OCI-LY7 (cell line): ENCODE data around the gene ANKRD33B. TPM values are rescaled to one million over a fixed set of nuclear protein-coding genes. Genes with fewer than 3 reads are reported as not detected.

Experiments used
- BruUV-seq: library from RNA; stranded (reverse); fragments of 400-500 nt; replicated peaks from 2 replicates; lab custom pipeline; 2021; lab: Mats Ljungman, UMichigan
- CTCF ChIA-PET: fragments of 300-600 bp; sonication (Branson Sonifier 250); formaldehyde crosslinking; loops from one replicate; lab custom pipeline; 2022; ENCODE audit warnings: antibody characterized with exemption; ENCODE audit not compliant: unreplicated experiment; lab: Charles Lee
- POLR2A ChIA-PET: fragments of 300-600 bp; sonication (Branson Sonifier 250); formaldehyde crosslinking; loops from one replicate; lab custom pipeline; 2022; ENCODE audit warnings: antibody characterized with exemption; lab: Charles Lee
- DNase-seq: peaks from one replicate; pipeline ENCODE4 v3.0.0-alpha.2; 2015; ENCODE audit warnings: low spot score
- H2AFZ ChIP-seq: fragments of 200-600 bp; sonication (generic), shearing (Covaris generic); 2 replicates; pipeline ENCODE4 v1.6.1; 2014; ENCODE audit warnings: mild to moderate bottlenecking, antibody characterized with exemption, low read length, moderate library complexity
- H3K27ac ChIP-seq: fragments of 200-600 bp; sonication (generic); 2 replicates; pipeline ENCODE4 v1.5.1; 2014; ENCODE audit warnings: mixed run types, low read depth, mild to moderate bottlenecking, moderate library complexity, low read length, inconsistent platforms; ENCODE audit not compliant: poor library complexity, severe bottlenecking
- H3K36me3 ChIP-seq: fragments of 200-600 bp; sonication (generic); 2 replicates; pipeline ENCODE4 v1.6.1; 2014; ENCODE audit warnings: mild to moderate bottlenecking, antibody characterized with exemption, low read length, moderate library complexity, mixed read lengths; ENCODE audit not compliant: insufficient read depth
- H3K4me1 ChIP-seq: fragments of 200-600 bp; sonication (generic); 2 replicates; pipeline ENCODE4 v1.5.1; 2014; ENCODE audit warnings: mild to moderate bottlenecking, low read length; ENCODE audit not compliant: insufficient read depth, poor library complexity, severe bottlenecking
- H3K4me2 ChIP-seq: fragments of 200-600 bp; sonication (generic); 2 replicates; pipeline ENCODE4 v1.6.1; 2014; ENCODE audit warnings: mild to moderate bottlenecking, low read length
- H3K4me3 ChIP-seq: fragments of 200-600 bp; sonication (generic); 2 replicates; pipeline ENCODE4 v1.5.1; 2014; ENCODE audit warnings: mild to moderate bottlenecking, low read depth, low read length; ENCODE audit not compliant: poor library complexity, severe bottlenecking
- H3K79me2 ChIP-seq: fragments of 200-600 bp; sonication (generic); 2 replicates; pipeline ENCODE4 v1.6.1; 2016; ENCODE audit warnings: low read depth, mild to moderate bottlenecking, low read length, moderate library complexity, mixed read lengths; ENCODE audit not compliant: insufficient read depth
- H3K9me2 ChIP-seq: fragments of 200-600 bp; sonication (generic); 2 replicates; pipeline ENCODE4 v1.6.1; 2016; ENCODE audit warnings: mild to moderate bottlenecking, low read length, mixed read lengths; ENCODE audit not compliant: insufficient read depth
- H3K9me3 ChIP-seq: fragments of 200-600 bp; sonication (generic); 2 replicates; pipeline ENCODE4 v1.6.1; 2014; ENCODE audit warnings: mild to moderate bottlenecking, mixed run types, low read length, mixed read lengths
- H4K20me1 ChIP-seq: fragments of 200-600 bp; sonication (generic); 2 replicates; pipeline ENCODE4 v1.6.1; 2014; ENCODE audit warnings: mild to moderate bottlenecking, antibody characterized with exemption, low read length, moderate library complexity, mixed read lengths; ENCODE audit not compliant: insufficient read depth
- CTCF ChIP-seq: fragments of 200-600 bp; sonication (generic); conservative IDR thresholded peaks from 2 replicates; pipeline ENCODE4 v1.5.1; 2014; ENCODE audit warnings: mild to moderate bottlenecking, antibody characterized with exemption, low read length, moderate library complexity, mixed read lengths
- EZH2phosphoT487 ChIP-seq: fragments of 200-600 bp; sonication (generic); IDR thresholded peaks from 2 replicates; pipeline ENCODE4 v1.6.1; 2018; ENCODE audit warnings: low read depth, borderline replicate concordance, mild to moderate bottlenecking, mixed run types, antibody characterized with exemption, low read length, moderate library complexity, mixed read lengths
- intact Hi-C: fragments of 100-400 bp; cut with micrococcal nuclease; formaldehyde crosslinking; loops from one replicate; pipeline ENCODE4 v1.10.0; 2022; ENCODE audit not compliant: unreplicated experiment
- total RNA-seq, 2 experiments: library from RNA; depleted of rRNA in 1 of 2; stranded (reverse); fragments of >200 nt in 1 of 2; shearing (Covaris generic) in 1 of 2; gene quantifications; 2 replicates each; pipeline ENCODE4 v1.2.3, GENCODE V29; 2014 to 2022

ANKRD33B gene
- total RNA-seq, 2 experiments from 2014 or later = 5.6 to 11.4 TPM

- Histone ChIP-seq H3K4me2 (peak overlapping the region; percentile 80), H3K4me3 (peak overlapping the region; percentile 60), H3K27ac (peak overlapping the region; percentile 53), H3K4me1 (peaks cover 41% of the 10 kb centered on the region), H2AFZ (peak overlapping the region; percentile 66), H4K20me1 (no peaks in the 10 kb centered on the region), H3K36me3 (no peaks in the 10 kb centered on the region; the same call in 1 of the 2 replicates), H3K9me3 (peaks cover 3% of the 10 kb centered on the region; the same call in 1 of the 2 replicates), H3K79me2 (no peaks in the 10 kb centered on the region), H3K9me2 (no peaks in the 10 kb centered on the region)
- POLR2A ChIA-PET = interaction anchor here (0.6 to 4.4 kb wide), 19 partner anchors 8 to 376 kb away, joined by 3 to 35 read pairs (median 3); partner anchors contain the start of gene MARCHF6
- CTCF ChIA-PET = interaction anchor here (0.6 to 2.4 kb wide), 14 partner anchors 14 to 343 kb away, joined by 3 to 20 read pairs (median 4); no protein-coding TSS in a partner anchor
- BruUV-seq = no TSS peak
- DNase-seq = no peak
- TF ChIP-seq CTCF (no peak), EZH2phosphoT487 (no peak)
- intact Hi-C loops = loop anchor here (1.0 to 5.0 kb wide), 5 partner anchors 20 to 275 kb away; partner anchors contain the start of genes DAP and MARCHF6
Observed at GRCh38 chr5:10627160-10627701, 63.4 kb downstream of the ANKRD33B start.

- intact Hi-C loops = loop anchor here (1.0 to 5.0 kb wide), 5 partner anchors 121 to 344 kb away; partner anchors contain the start of genes DAP and MARCHF6
- ChIA-PET POLR2A (interaction anchor here (0.5 to 1.3 kb wide), 5 partner anchors 16 to 378 kb away, joined by 3 read pairs; no protein-coding TSS in a partner anchor), CTCF (interaction anchor here (1.4 to 1.9 kb wide), 3 partner anchors 21 to 177 kb away, joined by 3 to 11 read pairs (median 6); no protein-coding TSS in a partner anchor)
- Histone ChIP-seq H3K4me3 (no peak overlapping the region), H3K4me1 (peaks cover 53% of the 10 kb centered on the region), H3K79me2 (no peaks in the 10 kb centered on the region; the same call in 1 of the 2 replicates), H2AFZ (no peak overlapping the region), H3K9me2 (no peaks in the 10 kb centered on the region), H3K4me2 (no peak overlapping the region), H3K9me3 (peaks cover 3% of the 10 kb centered on the region; the same call in 1 of the 2 replicates), H3K36me3 (no peaks in the 10 kb centered on the region; the same call in 1 of the 2 replicates), H3K27ac (no peak overlapping the region), H4K20me1 (no peaks in the 10 kb centered on the region)
- no TSS peak for BruUV-seq
- TF ChIP-seq EZH2phosphoT487 (no peak), CTCF (no peak)
- no peak for DNase-seq
Observed at GRCh38 chr5:10628601-10629000, 64.7 kb downstream of the ANKRD33B start.
